ENCODE measurements around the gene TRPM2.

TRPM2 gene

GRCh38 chr21:44434936-44435635 lies 81.7 kb downstream of the TRPM2 start:
- Histone ChIP-seq H3K4me1 (ENCODE audit: insufficient read depth, low read length) (no peaks in the 10 kb centered on the region), H4K20me1 (ENCODE audit: insufficient read depth, low read length) (no peaks in the 10 kb centered on the region; the same call in 1 of the 2 replicates), H3K36me3 (ENCODE audit: insufficient read depth, low read length) (no peaks in the 10 kb centered on the region), H3K4me3 (ENCODE audit: low read depth in 1 of 2, low read length in 2 of 2) (no peak overlapping the region), H3K27ac (ENCODE audit: low read length) (no peak overlapping the region), H3K79me2 (ENCODE audit: insufficient read depth, low read length) (no peaks in the 10 kb centered on the region), H2AFZ (ENCODE audit: low read depth, low read length) (no peak overlapping the region), H3K27me3 (ENCODE audit: insufficient read depth, low read length, poor library complexity) (no peaks in the 10 kb centered on the region), H3K4me2 (ENCODE audit: insufficient read depth, low read length) (no peak overlapping the region), H3K9me3 (ENCODE audit: insufficient read depth, low read length, severe bottlenecking) (no peaks in the 10 kb centered on the region), H3K9ac (ENCODE audit: low read depth, low read length) (no peak overlapping the region)
- ATAC-seq (ENCODE audit: insufficient read depth, low read depth) = no peak
- TF ChIP-seq EZH2 (IDR thresholded peaks at IDR 0.05; ENCODE audit: borderline replicate concordance, low read depth, low read length, severe bottlenecking) = no peak
- TF ChIP-seq, protein P1, sequence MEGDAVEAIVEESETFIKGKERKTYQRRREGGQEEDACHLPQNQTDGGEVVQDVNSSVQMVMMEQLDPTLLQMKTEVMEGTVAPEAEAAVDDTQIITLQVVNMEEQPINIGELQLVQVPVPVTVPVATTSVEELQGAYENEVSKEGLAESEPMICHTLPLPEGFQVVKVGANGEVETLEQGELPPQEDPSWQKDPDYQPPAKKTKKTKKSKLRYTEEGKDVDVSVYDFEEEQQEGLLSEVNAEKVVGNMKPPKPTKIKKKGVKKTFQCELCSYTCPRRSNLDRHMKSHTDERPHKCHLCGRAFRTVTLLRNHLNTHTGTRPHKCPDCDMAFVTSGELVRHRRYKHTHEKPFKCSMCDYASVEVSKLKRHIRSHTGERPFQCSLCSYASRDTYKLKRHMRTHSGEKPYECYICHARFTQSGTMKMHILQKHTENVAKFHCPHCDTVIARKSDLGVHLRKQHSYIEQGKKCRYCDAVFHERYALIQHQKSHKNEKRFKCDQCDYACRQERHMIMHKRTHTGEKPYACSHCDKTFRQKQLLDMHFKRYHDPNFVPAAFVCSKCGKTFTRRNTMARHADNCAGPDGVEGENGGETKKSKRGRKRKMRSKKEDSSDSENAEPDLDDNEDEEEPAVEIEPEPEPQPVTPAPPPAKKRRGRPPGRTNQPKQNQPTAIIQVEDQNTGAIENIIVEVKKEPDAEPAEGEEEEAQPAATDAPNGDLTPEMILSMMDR (IDR thresholded peaks at IDR 0.05; ENCODE audit: borderline replicate concordance, extremely low read depth, low read length, poor library complexity, severe bottlenecking) = no peak
- DNase-seq = no peak

DNA sequence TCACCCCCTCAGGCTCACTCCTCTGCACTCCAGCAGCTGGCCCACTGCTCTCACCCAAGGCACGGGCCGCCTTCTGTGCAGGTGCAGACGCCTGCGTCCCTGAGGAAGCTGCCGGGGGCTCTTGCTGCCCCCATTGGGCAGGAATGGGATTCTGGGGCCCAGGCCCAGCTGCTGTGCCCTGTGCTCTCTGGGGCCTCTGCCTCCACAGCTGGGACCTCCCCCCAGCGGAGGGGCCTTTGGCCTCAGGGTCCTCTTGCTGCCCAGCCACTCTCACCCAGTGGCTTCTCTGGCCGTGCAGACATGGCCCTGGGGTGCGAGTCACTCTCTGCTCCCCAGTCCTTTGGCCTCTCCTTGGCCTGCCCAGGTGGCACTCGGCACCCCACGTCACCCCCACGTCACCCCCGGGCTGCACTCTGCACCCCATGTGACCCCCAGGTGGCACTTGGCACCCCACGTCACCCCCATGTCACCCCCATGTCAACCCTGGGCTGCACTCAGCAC lies 82.7 kb downstream of the TRPM2 start:
- no peak for ATAC-seq (ENCODE audit: insufficient read depth, low read depth)
- no peak overlapping the region for H3K9ac ChIP-seq (ENCODE audit: low read depth, low read length)
- H3K9me3 ChIP-seq (ENCODE audit: insufficient read depth, low read length, severe bottlenecking) = no peaks in the 10 kb centered on the region
- H3K27me3 ChIP-seq (ENCODE audit: insufficient read depth, low read length, poor library complexity) = no peaks in the 10 kb centered on the region
- H3K79me2 ChIP-seq (ENCODE audit: insufficient read depth, low read length) = no peaks in the 10 kb centered on the region
- no peak overlapping the region for H2AFZ ChIP-seq (ENCODE audit: low read depth, low read length)
- H3K36me3 ChIP-seq (ENCODE audit: insufficient read depth, low read length) = no peaks in the 10 kb centered on the region
- no peak overlapping the region for H3K4me3 ChIP-seq (ENCODE audit: low read depth in 1 of 2, low read length in 2 of 2)
- H3K27ac ChIP-seq (ENCODE audit: low read length) = no peak overlapping the region
- H4K20me1 ChIP-seq (ENCODE audit: insufficient read depth, low read length) = no peaks in the 10 kb centered on the region; the same call in 1 of the 2 replicates
- no peak for TF ChIP-seq EZH2 (IDR thresholded peaks at IDR 0.05; ENCODE audit: borderline replicate concordance, low read depth, low read length, severe bottlenecking)
- TF ChIP-seq, protein P1 (IDR thresholded peaks at IDR 0.05; ENCODE audit: borderline replicate concordance, extremely low read depth, low read length, poor library complexity, severe bottlenecking) = no peak
- H3K4me2 ChIP-seq (ENCODE audit: insufficient read depth, low read length) = no peak overlapping the region
- H3K4me1 ChIP-seq (ENCODE audit: insufficient read depth, low read length) = no peaks in the 10 kb centered on the region
- no peak for DNase-seq

GRCh38 chr21:44436958-44437357 lies 83.5 kb downstream of the TRPM2 start:
- ATAC-seq (ENCODE audit: insufficient read depth, low read depth) (no peak), DNase-seq (no peak)
- no peak overlapping the region for H3K27ac ChIP-seq (ENCODE audit: low read length)
- H3K4me1 ChIP-seq (ENCODE audit: insufficient read depth, low read length) = no peaks in the 10 kb centered on the region
- TF ChIP-seq, protein P1 (IDR thresholded peaks at IDR 0.05; ENCODE audit: borderline replicate concordance, extremely low read depth, low read length, poor library complexity, severe bottlenecking) = no peak
- TF ChIP-seq EZH2 (IDR thresholded peaks at IDR 0.05; ENCODE audit: borderline replicate concordance, low read depth, low read length, severe bottlenecking) = no peak
- no peak overlapping the region for H3K9ac ChIP-seq (ENCODE audit: low read depth, low read length)
- no peaks in the 10 kb centered on the region for H3K9me3 ChIP-seq (ENCODE audit: insufficient read depth, low read length, severe bottlenecking)
- H3K36me3 ChIP-seq (ENCODE audit: insufficient read depth, low read length) = no peaks in the 10 kb centered on the region
- no peak overlapping the region for H2AFZ ChIP-seq (ENCODE audit: low read depth, low read length)
- no peaks in the 10 kb centered on the region; the same call in 1 of the 2 replicates for H4K20me1 ChIP-seq (ENCODE audit: insufficient read depth, low read length)
- no peak overlapping the region for H3K4me2 ChIP-seq (ENCODE audit: insufficient read depth, low read length)
- H3K27me3 ChIP-seq (ENCODE audit: insufficient read depth, low read length, poor library complexity) = no peaks in the 10 kb centered on the region
- H3K79me2 ChIP-seq (ENCODE audit: insufficient read depth, low read length) = no peaks in the 10 kb centered on the region
- H3K4me3 ChIP-seq (ENCODE audit: low read depth in 1 of 2, low read length in 2 of 2) = no peak overlapping the region

All from DND-41 (cell line).